ENCODE data around the gene NRGN. TPM values are rescaled to one million over a fixed set of nuclear protein-coding genes. Genes with fewer than 3 reads are reported as not detected.

The NRGN gene
- total and polyA plus RNA-seq, 2 of the 8 experiments (the other 6 are each of a cell fraction or from before 2014, with no cell fraction given) = 0.60 to 1.0 TPM

GRCh38 chr11:124766156-124766555 lies 26.4 kb downstream of the NRGN start:
- TF ChIP-seq SAP30 (IDR thresholded peaks at IDR 0.05; ENCODE audit: insufficient read depth, insufficient replicate concordance, low read length) (no peak), ASH2L (IDR thresholded peaks at IDR 0.05; ENCODE audit: low read length) (no peak), MAX (IDR thresholded peaks at IDR 0.05) (no peak), ATF3 (IDR thresholded peaks at IDR 0.05; ENCODE audit: insufficient read depth, low read depth, low read length) (no peak), SP2 (IDR thresholded peaks at IDR 0.05; ENCODE audit: low read length) (no peak), SP4 (IDR thresholded peaks at IDR 0.05; ENCODE audit: low read length) (no peak), BACH1 (IDR thresholded peaks at IDR 0.05; ENCODE audit: low read length) (no peak)
- H2AFZ ChIP-seq (ENCODE audit: low read length) = no peak overlapping the region
- H3K27me3 ChIP-seq (replicated peaks in 1 of 4; ENCODE audit: control insufficient read depth in 3 of 4, extremely low read depth in 1 of 4, insufficient read depth in 3 of 4, low read length in 3 of 4) = peaks cover 11 to 22% (median 19%) of the 10 kb centered on the region in 4 experiments
- peaks cover 13% of the 10 kb centered on the region; the same call in 1 of the 2 replicates for H3K23me2 ChIP-seq (ENCODE audit: low read depth, low read length)
- H2BK20ac ChIP-seq (ENCODE audit: low read length) = no peak overlapping the region
- FAIRE-seq (no peak), DNase-seq (ENCODE audit: low read depth in 1 of 2, low spot score in 2 of 2) (no peak)
- H3K4me3 ChIP-seq (ENCODE audit: extremely low read depth in 1 of 4, insufficient read depth in 2 of 4, low read depth in 3 of 4, low read length in 4 of 4) = no peak overlapping the region
- no peaks in the 10 kb centered on the region for H3K79me2 ChIP-seq (ENCODE audit: control insufficient read depth in 1 of 2, insufficient read depth in 2 of 2, low read length in 2 of 2)
- H3K14ac ChIP-seq (ENCODE audit: insufficient read length) = no peak overlapping the region
- H4K5ac ChIP-seq (ENCODE audit: insufficient read length, low read depth, low read length) = no peak overlapping the region
- peaks cover 6 to 21% of the 10 kb centered on the region in 2 experiments for H4K20me1 ChIP-seq (replicated peaks in 1 of 2; ENCODE audit: control insufficient read depth in 1 of 2, insufficient read depth in 2 of 2, low read length in 2 of 2)
- H3K4me1 ChIP-seq (replicated peaks in 1 of 4; ENCODE audit: control insufficient read depth in 3 of 4, insufficient read depth in 4 of 4, low read length in 3 of 4) = peaks cover 0 to 12% (median 7%) of the 10 kb centered on the region in 4 experiments; a peak in 6 of 7 replicates
- no peak overlapping the region for H3K18ac ChIP-seq (ENCODE audit: extremely low read depth, low read length)
- peaks cover 2 to 23% (median 8%) of the 10 kb centered on the region in 4 experiments; a peak in 4 of 8 replicates for H3K36me3 ChIP-seq (ENCODE audit: control insufficient read depth in 2 of 4, insufficient read depth in 4 of 4, low read length in 3 of 4)
- H4K91ac ChIP-seq (replicated peaks; ENCODE audit: insufficient read length, low read length) = no peak overlapping the region
- no peaks in the 10 kb centered on the region for H3K9me3 ChIP-seq (ENCODE audit: insufficient read depth in 2 of 2, low read depth in 1 of 2, low read length in 1 of 2)
- H3K56ac ChIP-seq (replicated peaks; ENCODE audit: insufficient read length, low read depth, low read length) = no peak overlapping the region
- no peak overlapping the region for H2BK5ac ChIP-seq (ENCODE audit: low read depth, low read length)
- no peak overlapping the region for H2BK120ac ChIP-seq (replicated peaks; ENCODE audit: low read depth, low read length)
- H3K9ac ChIP-seq (replicated peaks in 1 of 4; ENCODE audit: extremely low read depth in 1 of 4, low read depth in 3 of 4, low read length in 3 of 4) = no peak overlapping the region
- no peak overlapping the region for H3K4me2 ChIP-seq (ENCODE audit: insufficient read depth in 1 of 2, low read depth in 2 of 2, low read length in 2 of 2)
- 97% methylated on average over 2 of the region's 2 CpGs; no CpG with 5 or more reads in 1 of the 2 experiments for WGBS, 2 experiments (ENCODE audit: extremely low coverage in 1 of 2, insufficient coverage in 1 of 2, insufficient read length in 1 of 2, insufficient replicate concordance in 2 of 2, low coverage in 1 of 2, low lambda C conversion rate in 2 of 2, missing lambda C conversion rate in 1 of 2)
- no peak overlapping the region for H3K23ac ChIP-seq (ENCODE audit: insufficient read length)
- no peak overlapping the region for H4K8ac ChIP-seq (ENCODE audit: extremely low read depth, insufficient read depth, low read length)
- no peak overlapping the region for H2AK5ac ChIP-seq (ENCODE audit: low read depth, low read length)
- H3K27ac ChIP-seq (ENCODE audit: low read depth, low read length) = no peak overlapping the region
- no peak overlapping the region for H2BK15ac ChIP-seq (ENCODE audit: low read length)
- no peaks in the 10 kb centered on the region for H3K79me1 ChIP-seq (ENCODE audit: low read depth, low read length)
- H3K4ac ChIP-seq (replicated peaks; ENCODE audit: insufficient read length, low read depth, low read length) = no peak overlapping the region
- H2BK12ac ChIP-seq (ENCODE audit: low read depth, low read length) = no peak overlapping the region
- ChIA-PET POLR2A (ENCODE audit: partially characterized antibody) (interaction anchor here (0.6 to 1.1 kb wide), 2 partner anchors 9 to 93 kb away, joined by 3 read pairs; partner anchors contain the start of genes SIAE and SPA17), CTCF (ENCODE audit: partially characterized antibody) (interaction anchor here (0.6 to 28.0 kb wide), 16 partner anchors 12 to 924 kb away, joined by 3 to 382 read pairs (median 7); partner anchors contain the start of genes MSANTD2, NRGN and ROBO3)
